OCI-LY3 (cell line): ENCODE measurements around the gene CRADD.

Experiments used
- H2AFZ ChIP-seq: fragments of 200-600, 300-600 bp; shearing (Covaris generic); 2 replicates; pipeline ENCODE4 v1.6.0; 2014; ENCODE audit warnings: antibody characterized with exemption, low read depth, low read length
- H3K27ac ChIP-seq: fragments of 200-600, 300-600 bp; sonication (generic); 2 replicates; pipeline ENCODE4 v1.5.1; 2014; ENCODE audit warnings: mild to moderate bottlenecking, low read length, moderate library complexity, mixed read lengths
- H3K27me3 ChIP-seq: fragments of 200-600, 300-600 bp; sonication (generic); 2 replicates; pipeline ENCODE4 v1.6.1; 2014; ENCODE audit warnings: low read depth, low read length, mixed read lengths
- H3K36me3 ChIP-seq: fragments of 200-600, 300-600 bp; sonication (generic); replicated peaks from 2 replicates; pipeline ENCODE3; 2014; ENCODE audit warnings: low read depth, low read length, mixed read lengths
- H3K4me1 ChIP-seq: fragments of 300-600, 200-600 bp; sonication (generic); 2 replicates; pipeline ENCODE4 v1.6.1; 2014; ENCODE audit warnings: low read length, mixed read lengths
- H3K4me2 ChIP-seq: fragments of 200-600, 300-600 bp; sonication (generic); 2 replicates; pipeline ENCODE4 v1.6.1; 2014; ENCODE audit warnings: low read length, mixed read lengths
- H3K4me3 ChIP-seq: fragments of 300-600, 200-600 bp; sonication (generic); 2 replicates; pipeline ENCODE4 v1.5.1; 2014; ENCODE audit warnings: antibody characterized with exemption, mild to moderate bottlenecking, low read length, moderate library complexity
- H3K79me2 ChIP-seq: fragments of 300-600, 200-600 bp; shearing (Covaris generic); 2 replicates; pipeline ENCODE4 v1.6.1; 2014; ENCODE audit warnings: mild to moderate bottlenecking, low read length, mixed read lengths
- H3K9ac ChIP-seq: fragments of 300-600, 200-600 bp; shearing (Covaris generic); 2 replicates; pipeline ENCODE4 v1.6.0; 2014; ENCODE audit warnings: mild to moderate bottlenecking, low read length, moderate library complexity
- H3K9me3 ChIP-seq: fragments of 200-600, 300-600 bp; shearing (Covaris generic); 2 replicates; pipeline ENCODE4 v1.6.1; 2014; ENCODE audit warnings: low read length, mixed read lengths; ENCODE audit not compliant: insufficient read depth
- H4K20me1 ChIP-seq: fragments of 200-600, 300-600 bp; sonication (generic); 2 replicates; pipeline ENCODE4 v1.6.1; 2016; ENCODE audit warnings: low read length, mixed read lengths; ENCODE audit not compliant: insufficient read depth
- CTCF ChIP-seq: fragments of 200-600, 300-600 bp; sonication (generic); IDR thresholded peaks from 2 replicates; pipeline ENCODE4 v1.5.1; 2014; ENCODE audit warnings: antibody characterized with exemption, low read length, low read depth
- EZH2phosphoT487 ChIP-seq: fragments of 200-600 bp; shearing (Covaris generic); IDR thresholded peaks from 2 replicates; pipeline ENCODE4 v1.6.1; 2018; ENCODE audit warnings: antibody characterized with exemption, mixed run types, low read depth

Gene CRADD

GRCh38 chr12:93714382-93714781 is 37.2 kb downstream of the CRADD start:
- Histone ChIP-seq H3K4me1 (peaks cover 7% of the 10 kb centered on the region), H3K27me3 (no peaks in the 10 kb centered on the region), H3K9me3 (peaks cover 7% of the 10 kb centered on the region; the same call in 1 of the 2 replicates), H3K4me2 (no peak overlapping the region), H4K20me1 (no peaks in the 10 kb centered on the region), H3K27ac (no peak overlapping the region), H3K9ac (no peak overlapping the region), H3K36me3 (peaks cover 6% of the 10 kb centered on the region), H2AFZ (no peak overlapping the region), H3K4me3 (no peak overlapping the region), H3K79me2 (no peaks in the 10 kb centered on the region)
- TF ChIP-seq CTCF (no peak), EZH2phosphoT487 (no peak)

- 0 out of 2 replicates have a peak, but pooled peaks cover 3% of the 10 kb centered on the region for H3K9me3 ChIP-seq
- H3K36me3 ChIP-seq, result no peaks in the 10 kb centered on the region
- no peak overlapping the region for H3K4me3 ChIP-seq
- H3K4me2 ChIP-seq, result no peak overlapping the region
- no peaks in the 10 kb centered on the region for H4K20me1 ChIP-seq
- H3K27me3 ChIP-seq, result no peaks in the 10 kb centered on the region
- no peak overlapping the region for H2AFZ ChIP-seq
- H3K27ac ChIP-seq, result no peak overlapping the region
- H3K79me2 ChIP-seq, result no peaks in the 10 kb centered on the region
- H3K4me1 ChIP-seq, result peaks cover 19% of the 10 kb centered on the region
- H3K9ac ChIP-seq, result no peak overlapping the region
- TF ChIP-seq CTCF (no peak), EZH2phosphoT487 (no peak)
Measured at GRCh38 chr12:93719710-93720109, 42.5 kb downstream of the CRADD start.

DNA sequence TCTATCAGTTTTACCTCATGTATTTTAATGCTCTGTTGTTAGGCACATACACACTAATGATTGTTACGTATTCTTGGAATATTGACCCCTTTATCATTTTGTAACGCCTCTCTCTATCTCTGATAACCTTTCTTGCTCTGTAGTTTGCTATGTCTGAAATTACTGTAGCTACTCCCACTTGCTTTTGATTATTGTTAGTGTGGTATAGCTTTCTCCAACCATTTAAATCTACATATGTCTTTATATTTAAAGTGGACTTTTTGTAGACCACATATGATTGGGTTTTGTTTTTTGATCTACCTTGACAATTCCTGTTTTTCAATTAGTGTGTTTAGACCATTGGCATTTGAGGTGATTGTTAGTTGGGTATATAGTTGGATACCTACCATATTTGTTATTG is 43.4 kb downstream of the CRADD start:
- H3K27ac ChIP-seq, result no peak overlapping the region
- no peaks in the 10 kb centered on the region for H3K36me3 ChIP-seq
- no peaks in the 10 kb centered on the region for H4K20me1 ChIP-seq
- H3K9me3 ChIP-seq, result 0 out of 2 replicates have a peak, but pooled peaks cover 3% of the 10 kb centered on the region
- no peak overlapping the region for H2AFZ ChIP-seq
- H3K9ac ChIP-seq, result no peak overlapping the region
- H3K4me2 ChIP-seq, result no peak overlapping the region
- H3K4me3 ChIP-seq, result no peak overlapping the region
- H3K79me2 ChIP-seq, result no peaks in the 10 kb centered on the region
- no peaks in the 10 kb centered on the region for H3K27me3 ChIP-seq
- TF ChIP-seq EZH2phosphoT487 (no peak), CTCF (no peak)
- H3K4me1 ChIP-seq, result peaks cover 13% of the 10 kb centered on the region

- H3K4me1 ChIP-seq, result peaks cover 18% of the 10 kb centered on the region
- H4K20me1 ChIP-seq, result no peaks in the 10 kb centered on the region
- no peak for TF ChIP-seq CTCF
- TF ChIP-seq EZH2phosphoT487, result no peak
- H3K27me3 ChIP-seq, result no peaks in the 10 kb centered on the region
- H3K4me2 ChIP-seq, result no peak overlapping the region
- H3K79me2 ChIP-seq, result no peaks in the 10 kb centered on the region
- H3K36me3 ChIP-seq, result no peaks in the 10 kb centered on the region
- H3K4me3 ChIP-seq, result no peak overlapping the region
- H3K27ac ChIP-seq, result no peak overlapping the region
- H3K9ac ChIP-seq, result no peak overlapping the region
- H2AFZ ChIP-seq, result no peak overlapping the region
- H3K9me3 ChIP-seq, result 0 out of 2 replicates have a peak, but pooled peaks cover 3% of the 10 kb centered on the region
Measured at GRCh38 chr12:93722179-93722578, 45.0 kb downstream of the CRADD start.
